ENCODE results near the gene MKI67. TPM values are rescaled to one million over a fixed set of nuclear protein-coding genes. Genes with fewer than 3 reads are reported as not detected.

Gene MKI67
- total and polyA plus RNA-seq, 8 donors: under 0.01 to 3.1 (median 0.47) TPM

GRCh38 chr10:128059982-128060293 lies 66.3 kb downstream of the MKI67 start:
- FAIRE-seq (no peak), ATAC-seq (no peak), DNase-seq (no peak)
- H3K4me3 ChIP-seq: no peak overlapping the region
- intact Hi-C loops (cut with DNase I): no loop called here
- H3K36me3 ChIP-seq: no peaks in the 10 kb centered on the region
- H3K27me3 ChIP-seq: no peaks in the 10 kb centered on the region
- no peak for TF ChIP-seq CTCF (IDR thresholded peaks at IDR 0.05)
- H3K4me1 ChIP-seq: no peaks in the 10 kb centered on the region
- 90 to 95% methylated on average over 1 of the region's 1 CpG for WGBS, 2 donors
- H3K27ac ChIP-seq: no peak overlapping the region
- H3K9me3 ChIP-seq: no peaks in the 10 kb centered on the region

GRCh38 chr10:128059266-128059981 lies 66.8 kb downstream of the MKI67 start:
- FAIRE-seq: no peak
- Histone ChIP-seq H3K36me3 (no peaks in the 10 kb centered on the region), H3K4me3 (no peak overlapping the region), H3K27me3 (no peaks in the 10 kb centered on the region), H3K9me3 (no peaks in the 10 kb centered on the region), H3K27ac (no peak overlapping the region), H3K4me1 (no peaks in the 10 kb centered on the region)
- DNase-seq: no peak
- 68% methylated on average over 15 of the region's 15 CpGs for WGBS, 2 donors
- intact Hi-C loops (cut with DNase I): no loop called here
- TF ChIP-seq CTCF (IDR thresholded peaks at IDR 0.05): no peak
- ATAC-seq: no peak

GRCh38 chr10:128058750-128059134 lies 67.5 kb downstream of the MKI67 start:
- ATAC-seq (no peak), DNase-seq (no peak), FAIRE-seq (no peak)
- no peaks in the 10 kb centered on the region for H3K36me3 ChIP-seq
- H3K27ac ChIP-seq: no peak overlapping the region
- no peaks in the 10 kb centered on the region for H3K27me3 ChIP-seq
- no peaks in the 10 kb centered on the region for H3K9me3 ChIP-seq
- TF ChIP-seq CTCF (IDR thresholded peaks at IDR 0.05): no peak
- no peak overlapping the region for H3K4me3 ChIP-seq
- intact Hi-C loops (cut with DNase I): no loop called here
- H3K4me1 ChIP-seq: no peaks in the 10 kb centered on the region

GRCh38 chr10:128058106-128058749 lies 68.0 kb downstream of the MKI67 start:
- FAIRE-seq (no peak), DNase-seq (no peak), ATAC-seq (no peak)
- no peak for TF ChIP-seq CTCF (IDR thresholded peaks at IDR 0.05)
- Histone ChIP-seq H3K27ac (no peak overlapping the region), H3K36me3 (no peaks in the 10 kb centered on the region), H3K4me3 (no peak overlapping the region), H3K27me3 (no peaks in the 10 kb centered on the region), H3K4me1 (no peaks in the 10 kb centered on the region), H3K9me3 (no peaks in the 10 kb centered on the region)
- WGBS, 2 donors: 81 to 83% methylated on average over 9 of the region's 9 CpGs
- intact Hi-C loops (cut with DNase I): no loop called here

- no peak overlapping the region for H3K27ac ChIP-seq
- no peak for TF ChIP-seq CTCF (IDR thresholded peaks at IDR 0.05)
- no peak overlapping the region for H3K4me3 ChIP-seq
- H3K4me1 ChIP-seq: no peaks in the 10 kb centered on the region
- H3K27me3 ChIP-seq: no peaks in the 10 kb centered on the region
- H3K9me3 ChIP-seq: no peaks in the 10 kb centered on the region
- H3K36me3 ChIP-seq: no peaks in the 10 kb centered on the region
- no peak for FAIRE-seq
- DNase-seq: no peak
- ATAC-seq: no peak
- intact Hi-C loops (cut with DNase I): no loop called here
- 78 to 84% methylated on average over 17 of the region's 17 CpGs for WGBS, 2 donors
These were observed 69.7 kb downstream of the MKI67 start for GRCh38 chr10:128056303-128057050.

Measured in pancreas (tissue), 10 donors.